BE2C (cell line): Measurements from ENCODE around the gene TCAIM.

Source experiments
- DNase-seq: peaks from one replicate; pipeline ENCODE4 v3.0.0-alpha.2; 2020
- H3K27me3 ChIP-seq: fragments of 250-450 bp; sonication (Bioruptor Pico); 2 replicates; pipeline ENCODE4 v1.5.1; 2020; ENCODE audit warnings: mild to moderate bottlenecking
- H3K36me3 ChIP-seq: fragments of 250-450 bp; sonication (Bioruptor Pico); 2 replicates; pipeline ENCODE4 v1.5.1; 2020; ENCODE audit warnings: mild to moderate bottlenecking
- H3K4me1 ChIP-seq: fragments of 250-450 bp; sonication (Bioruptor Pico); 2 replicates; pipeline ENCODE4 v1.5.1; 2020
- H3K4me3 ChIP-seq: 2 replicates; pipeline ENCODE4 v1.5.1; 2011; ENCODE audit warnings: low read depth, low read length
- H3K9me3 ChIP-seq: fragments of 250-450 bp; sonication (Bioruptor Pico); 2 replicates; pipeline ENCODE4 v1.5.1; 2020
- TF ChIP-seq, protein P1 (sequence below): IDR thresholded peaks from 2 replicates; pipeline ENCODE4 v1.5.1; 2012; ENCODE audit warnings: mild to moderate bottlenecking, low read depth, low read length

TCAIM gene

GRCh38 chr3:44439499-44440295 lies 101.1 kb downstream of the TCAIM start:
- DNase-seq = peak; percentile 50
- no peak overlapping the region for H3K4me3 ChIP-seq
- TF ChIP-seq, protein P1, sequence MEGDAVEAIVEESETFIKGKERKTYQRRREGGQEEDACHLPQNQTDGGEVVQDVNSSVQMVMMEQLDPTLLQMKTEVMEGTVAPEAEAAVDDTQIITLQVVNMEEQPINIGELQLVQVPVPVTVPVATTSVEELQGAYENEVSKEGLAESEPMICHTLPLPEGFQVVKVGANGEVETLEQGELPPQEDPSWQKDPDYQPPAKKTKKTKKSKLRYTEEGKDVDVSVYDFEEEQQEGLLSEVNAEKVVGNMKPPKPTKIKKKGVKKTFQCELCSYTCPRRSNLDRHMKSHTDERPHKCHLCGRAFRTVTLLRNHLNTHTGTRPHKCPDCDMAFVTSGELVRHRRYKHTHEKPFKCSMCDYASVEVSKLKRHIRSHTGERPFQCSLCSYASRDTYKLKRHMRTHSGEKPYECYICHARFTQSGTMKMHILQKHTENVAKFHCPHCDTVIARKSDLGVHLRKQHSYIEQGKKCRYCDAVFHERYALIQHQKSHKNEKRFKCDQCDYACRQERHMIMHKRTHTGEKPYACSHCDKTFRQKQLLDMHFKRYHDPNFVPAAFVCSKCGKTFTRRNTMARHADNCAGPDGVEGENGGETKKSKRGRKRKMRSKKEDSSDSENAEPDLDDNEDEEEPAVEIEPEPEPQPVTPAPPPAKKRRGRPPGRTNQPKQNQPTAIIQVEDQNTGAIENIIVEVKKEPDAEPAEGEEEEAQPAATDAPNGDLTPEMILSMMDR = no peak
- H3K36me3 ChIP-seq = no peaks in the 10 kb centered on the region
- no peaks in the 10 kb centered on the region for H3K4me1 ChIP-seq
- no peaks in the 10 kb centered on the region for H3K9me3 ChIP-seq
- no peaks in the 10 kb centered on the region for H3K27me3 ChIP-seq

DNA sequence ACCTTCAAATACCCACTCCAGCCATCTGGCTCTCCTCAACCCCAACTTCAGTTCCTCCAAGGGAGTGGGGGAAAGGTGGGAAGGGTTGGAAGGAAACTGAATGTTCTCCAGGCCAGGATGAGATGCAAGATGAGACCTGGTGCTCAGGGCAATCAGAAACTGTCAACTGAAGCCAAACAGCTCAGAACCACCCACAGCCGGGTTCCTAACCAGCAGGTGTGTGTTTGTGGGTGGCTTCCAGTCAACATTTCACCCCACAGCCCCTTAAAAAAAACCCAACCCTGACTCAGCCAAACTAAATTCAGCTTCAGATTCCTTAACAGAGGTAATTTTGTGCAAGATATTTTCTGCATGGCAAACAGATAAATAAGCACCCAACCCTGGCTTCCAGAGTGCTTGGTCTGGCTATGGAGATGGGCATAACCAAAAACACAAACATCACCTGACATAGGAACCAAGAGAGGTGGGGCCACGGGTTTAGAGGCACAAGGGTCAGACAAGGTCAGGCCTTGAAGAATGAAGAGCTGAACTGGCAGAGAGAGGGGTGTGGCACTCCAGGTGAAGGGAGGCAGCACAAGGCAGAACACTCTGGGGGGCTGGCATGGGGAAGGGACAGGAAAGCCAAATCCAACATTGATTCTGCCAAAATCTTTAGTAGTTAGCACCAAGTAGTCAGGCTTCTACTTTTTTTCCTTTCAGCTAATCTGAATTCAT lies 104.2 kb downstream of the TCAIM start:
- Histone ChIP-seq H3K4me1 (no peaks in the 10 kb centered on the region), H3K9me3 (no peaks in the 10 kb centered on the region), H3K36me3 (peaks cover 15% of the 10 kb centered on the region; the same call in 1 of the 2 replicates), H3K4me3 (no peak overlapping the region), H3K27me3 (no peaks in the 10 kb centered on the region)
- DNase-seq = no peak
- TF ChIP-seq, protein P1 = no peak

- TF ChIP-seq, protein P1 = no peak
- Histone ChIP-seq H3K9me3 (no peaks in the 10 kb centered on the region), H3K36me3 (peaks cover 32% of the 10 kb centered on the region)
Measured at GRCh38 chr3:44444437-44444836, 105.9 kb downstream of the TCAIM start.

GRCh38 chr3:44444896-44445691 lies 106.5 kb downstream of the TCAIM start:
- Histone ChIP-seq H3K9me3 (no peaks in the 10 kb centered on the region), H3K4me1 (no peaks in the 10 kb centered on the region), H3K36me3 (peaks cover 38% of the 10 kb centered on the region), H3K27me3 (no peaks in the 10 kb centered on the region), H3K4me3 (no peak overlapping the region)
- TF ChIP-seq, protein P1 = no peak
- no peak for DNase-seq

More at GRCh38 chr3:44444437-44444836, 105.9 kb downstream of the TCAIM start:
- Histone ChIP-seq H3K4me3 (no peak overlapping the region), H3K27me3 (no peaks in the 10 kb centered on the region), H3K4me1 (no peaks in the 10 kb centered on the region)
- DNase-seq = no peak

- no peak for DNase-seq
- Histone ChIP-seq H3K36me3 (peaks cover 44% of the 10 kb centered on the region), H3K4me1 (no peaks in the 10 kb centered on the region), H3K9me3 (no peaks in the 10 kb centered on the region), H3K27me3 (no peaks in the 10 kb centered on the region), H3K4me3 (no peak overlapping the region)
- TF ChIP-seq, protein P1 = no peak
Measured at GRCh38 chr3:44445786-44446185, 107.2 kb downstream of the TCAIM start.
